Liver (tissue), 9 donors: Measurements from ENCODE around the gene ADGRD1. TPM values are rescaled to one million over a fixed set of nuclear protein-coding genes. Genes with fewer than 3 reads are reported as not detected.

Source experiments
- DNase-seq: peaks from one replicate; pipeline ENCODE4 v3.0.0-alpha.2; 2017; ENCODE audit warnings: low spot score
- H3K27ac ChIP-seq, 2 donors: one replicate each; pipeline ENCODE4 v1.7.0; 2013; ENCODE audit warnings: inconsistent platforms in 2 of 2, low read length in 2 of 2, control low read depth in 1 of 2, low read depth in 1 of 2, mild to moderate bottlenecking in 1 of 2
- H3K27me3 ChIP-seq, 4 donors: one replicate each; pipeline versions ENCODE4 v1.6.1 to v1.7.0; 2013; ENCODE audit warnings: low read length in 3 of 4, inconsistent platforms in 1 of 4, mild to moderate bottlenecking in 1 of 4, moderate library complexity in 1 of 4; ENCODE audit not compliant: control insufficient read depth in 4 of 4, insufficient read depth in 4 of 4
- H3K36me3 ChIP-seq, 4 donors: one replicate each; pipeline versions ENCODE4 v1.6.1 to v1.7.0; 2013; ENCODE audit warnings: low read length in 3 of 4, mild to moderate bottlenecking in 3 of 4, low read depth in 1 of 4, moderate library complexity in 1 of 4; ENCODE audit not compliant: control insufficient read depth in 4 of 4, insufficient read depth in 3 of 4
- H3K4me1 ChIP-seq, 4 donors: one replicate each; pipeline versions ENCODE4 v1.6.1 to v1.7.0; 2013; ENCODE audit warnings: low read length in 3 of 4, mild to moderate bottlenecking in 3 of 4, moderate library complexity in 1 of 4; ENCODE audit not compliant: control insufficient read depth in 4 of 4, insufficient read depth in 4 of 4
- H3K4me3 ChIP-seq, 3 donors: one replicate each; pipeline versions ENCODE4 v1.6.1 to v1.7.0; 2013; ENCODE audit warnings: low read length in 3 of 3, control low read depth in 1 of 3, low read depth in 1 of 3, mild to moderate bottlenecking in 1 of 3
- H3K9ac ChIP-seq, 2 donors: one replicate each; pipeline ENCODE4 v1.7.0; 2013; ENCODE audit warnings: low read length in 2 of 2, mild to moderate bottlenecking in 2 of 2, moderate library complexity in 2 of 2, control low read depth in 1 of 2, low read depth in 1 of 2
- H3K9me3 ChIP-seq, 4 donors: one replicate each; pipeline versions ENCODE4 v1.6.1 to v1.7.0; 2013; ENCODE audit warnings: low read length in 3 of 4; ENCODE audit not compliant: control insufficient read depth in 4 of 4
- FOXA2 ChIP-seq: IDR thresholded peaks from 2 replicates; pipeline ENCODE4 v1.6.1; 2016; ENCODE audit warnings: antibody characterized with exemption
- GABPA ChIP-seq, 2 donors: IDR thresholded peaks in 1 of 2; conservative IDR thresholded peaks in 1 of 2; 2 replicates each; pipeline ENCODE4 v1.6.1; 2016; ENCODE audit warnings: antibody characterized with exemption in 2 of 2, mild to moderate bottlenecking in 1 of 2, moderate library complexity in 1 of 2
- HNF4A ChIP-seq, 2 donors: conservative IDR thresholded peaks; 2 replicates each; pipeline ENCODE4 v1.6.1; 2016; ENCODE audit warnings: antibody characterized with exemption in 2 of 2, mild to moderate bottlenecking in 2 of 2
- HNF4G ChIP-seq: IDR thresholded peaks from 2 replicates; pipeline ENCODE4 v1.6.1; 2016; ENCODE audit warnings: antibody characterized with exemption
- JUND ChIP-seq, 2 donors: IDR thresholded peaks; 2 replicates each; pipeline ENCODE4 v1.6.1; 2016; ENCODE audit warnings: antibody characterized with exemption in 2 of 2
- NR2F2 ChIP-seq: IDR thresholded peaks from 2 replicates; pipeline ENCODE4 v1.6.1; 2016; ENCODE audit warnings: antibody characterized with exemption
- RAD21 ChIP-seq, 2 donors: IDR thresholded peaks; 2 replicates each; pipeline ENCODE4 v1.6.1; 2016; ENCODE audit warnings: antibody characterized with exemption in 2 of 2, mild to moderate bottlenecking in 2 of 2
- RXRA ChIP-seq, 2 donors: IDR thresholded peaks; 2 replicates each; pipeline ENCODE4 v1.6.1; 2017 to 2018; ENCODE audit warnings: antibody characterized with exemption in 2 of 2, mild to moderate bottlenecking in 1 of 2
- SP1 ChIP-seq: IDR thresholded peaks from 2 replicates; pipeline ENCODE4 v1.6.1; 2018; ENCODE audit warnings: antibody characterized with exemption, mild to moderate bottlenecking
- TAF1 ChIP-seq: conservative IDR thresholded peaks from 2 replicates; pipeline ENCODE4 v1.6.1; 2016; ENCODE audit warnings: antibody characterized with exemption, mild to moderate bottlenecking
- YY1 ChIP-seq: IDR thresholded peaks from 2 replicates; pipeline ENCODE4 v1.6.1; 2016; ENCODE audit warnings: antibody characterized with exemption, mild to moderate bottlenecking
- WGBS: extraction: QIAGEN DNeasy Blood & Tissue Kit; methylation state at CpG from one replicate; pipeline ENCODE4 v1.1.7; 2013; 5-methylcytosine and 5-hydroxymethylcytosine counted together
- polyA plus RNA-seq, 2 donors: library from polyadenylated mRNA; stranded (reverse) in 1 of 2; unstranded in 1 of 2; fragments of 200-250 nt in 1 of 2; fragments of >200 nt in 1 of 2; fragmentation: Nextera tagmentation in 1 of 2; extraction: Ambion mirVana in 1 of 2; gene quantifications; one replicate each; pipeline versions ENCODE4 v1.2.1 to v1.2.3, GENCODE V29; 2013 to 2015
- total RNA-seq, 2 donors: library from RNA; depleted of rRNA; stranded (reverse); fragments of >200 nt; gene quantifications; one replicate each; pipeline ENCODE4 v1.2.3, GENCODE V29; 2014
- TF ChIP-seq, protein P1 (sequence below): fragments of 150-350 bp; IDR thresholded peaks from 2 replicates; pipeline ENCODE4 v1.5.1; 2017; ENCODE audit warnings: improper control_type of control experiment, low read depth, low read length; ENCODE audit not compliant: missing input control
- TF ChIP-seq, protein P2 (sequence below): IDR thresholded peaks from 2 replicates; pipeline ENCODE4 v1.6.1; 2016; ENCODE audit warnings: antibody characterized with exemption
- TF ChIP-seq, protein P3 (sequence below): IDR thresholded peaks from 2 replicates; pipeline ENCODE4 v1.6.1; 2016; ENCODE audit warnings: antibody characterized with exemption
- TF ChIP-seq, protein P4 (sequence below): IDR thresholded peaks from 2 replicates; pipeline ENCODE4 v1.6.1; 2016; ENCODE audit warnings: antibody characterized with exemption
- TF ChIP-seq, protein P5 (sequence below): IDR thresholded peaks from 2 replicates; pipeline ENCODE4 v1.6.1; 2016; ENCODE audit warnings: antibody characterized with exemption, mild to moderate bottlenecking
- donor health status: healthy.
- donor health status: healthy.
- donor health status: healthy.
- donor health status: healthy.
- donor health status: healthy.

The ADGRD1 gene
- total and polyA plus RNA-seq, 4 donors, result 2.7 to 7.1 (median 4.6) TPM

DNA sequence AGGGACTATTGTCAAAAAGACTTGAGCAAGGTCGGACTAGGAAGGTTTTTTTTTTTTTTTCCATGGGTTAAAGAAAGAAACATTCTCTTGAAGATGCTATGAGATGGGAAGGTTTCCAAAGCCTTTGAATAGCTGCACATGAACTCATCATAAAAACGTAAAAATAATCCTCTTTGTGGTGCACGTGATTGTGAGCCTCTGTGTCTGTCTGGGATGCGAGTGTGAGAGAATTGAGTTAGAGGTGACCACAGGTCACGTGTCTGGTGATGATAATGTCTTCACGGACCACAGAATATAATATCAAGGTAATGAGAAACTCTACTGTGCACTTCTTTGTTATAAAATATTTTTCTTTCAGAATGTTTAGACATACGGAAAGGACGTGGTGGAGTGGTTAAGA, 24.3 kb upstream of the ADGRD1 start (continued):
- TF ChIP-seq, protein P1, sequence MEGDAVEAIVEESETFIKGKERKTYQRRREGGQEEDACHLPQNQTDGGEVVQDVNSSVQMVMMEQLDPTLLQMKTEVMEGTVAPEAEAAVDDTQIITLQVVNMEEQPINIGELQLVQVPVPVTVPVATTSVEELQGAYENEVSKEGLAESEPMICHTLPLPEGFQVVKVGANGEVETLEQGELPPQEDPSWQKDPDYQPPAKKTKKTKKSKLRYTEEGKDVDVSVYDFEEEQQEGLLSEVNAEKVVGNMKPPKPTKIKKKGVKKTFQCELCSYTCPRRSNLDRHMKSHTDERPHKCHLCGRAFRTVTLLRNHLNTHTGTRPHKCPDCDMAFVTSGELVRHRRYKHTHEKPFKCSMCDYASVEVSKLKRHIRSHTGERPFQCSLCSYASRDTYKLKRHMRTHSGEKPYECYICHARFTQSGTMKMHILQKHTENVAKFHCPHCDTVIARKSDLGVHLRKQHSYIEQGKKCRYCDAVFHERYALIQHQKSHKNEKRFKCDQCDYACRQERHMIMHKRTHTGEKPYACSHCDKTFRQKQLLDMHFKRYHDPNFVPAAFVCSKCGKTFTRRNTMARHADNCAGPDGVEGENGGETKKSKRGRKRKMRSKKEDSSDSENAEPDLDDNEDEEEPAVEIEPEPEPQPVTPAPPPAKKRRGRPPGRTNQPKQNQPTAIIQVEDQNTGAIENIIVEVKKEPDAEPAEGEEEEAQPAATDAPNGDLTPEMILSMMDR, result no peak
- no peak for TF ChIP-seq FOXA2
- no peak for TF ChIP-seq NR2F2
- no peak for TF ChIP-seq RAD21 (IDR thresholded peaks at IDR 0.05)
- no peak for TF ChIP-seq JUND (IDR thresholded peaks at IDR 0.05)
- TF ChIP-seq, protein P2, sequence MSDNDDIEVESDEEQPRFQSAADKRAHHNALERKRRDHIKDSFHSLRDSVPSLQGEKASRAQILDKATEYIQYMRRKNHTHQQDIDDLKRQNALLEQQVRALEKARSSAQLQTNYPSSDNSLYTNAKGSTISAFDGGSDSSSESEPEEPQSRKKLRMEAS, result no peak
- no peak for TF ChIP-seq GABPA (IDR thresholded peaks at IDR 0.05 in 1 of 2, conservative IDR thresholded peaks at IDR 0.05 in 1 of 2)
- no peak for TF ChIP-seq YY1

DNA sequence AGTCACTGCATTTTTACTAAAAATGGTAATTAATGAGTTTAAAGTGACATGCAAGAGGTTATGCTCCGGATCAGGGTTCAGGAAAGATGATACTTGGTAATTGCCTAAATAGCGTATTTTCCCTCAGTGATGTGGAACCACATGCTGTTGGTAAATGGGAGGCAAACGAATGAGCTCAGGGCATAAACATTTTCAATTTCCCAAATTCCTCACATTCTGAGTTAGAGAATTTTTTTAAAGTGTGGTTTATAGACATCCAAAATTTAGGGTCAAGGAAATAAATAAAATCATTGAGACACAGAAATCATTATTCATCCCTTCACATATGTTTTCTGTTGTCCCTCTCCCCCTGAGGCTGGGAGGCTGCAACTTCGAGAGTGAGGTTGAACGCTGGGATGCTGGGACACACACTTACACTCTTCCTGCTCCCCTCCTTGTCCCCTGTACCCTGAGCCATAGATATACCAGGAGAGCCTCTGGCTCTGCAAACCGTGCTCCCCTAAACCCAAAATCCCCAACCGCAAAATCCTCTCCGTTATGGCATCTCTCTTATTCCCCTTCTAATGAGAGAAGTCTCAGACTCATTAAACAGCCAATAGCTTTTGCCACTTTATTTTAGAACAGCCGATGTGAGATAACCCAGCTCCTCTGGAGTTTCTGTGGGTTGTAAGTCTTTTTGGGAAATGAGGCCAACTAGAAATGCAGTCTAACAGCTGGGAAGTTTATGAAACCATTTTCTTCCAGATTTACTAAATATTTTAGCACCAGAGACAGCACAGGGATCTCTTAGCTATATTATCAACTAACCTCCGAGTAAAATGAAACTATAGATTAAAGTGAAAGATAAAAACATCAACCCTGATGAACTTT, 21.4 kb upstream of the ADGRD1 start:
- H3K4me3 ChIP-seq, result no peak overlapping the region
- no peak overlapping the region for H3K27ac ChIP-seq
- DNase-seq, result no peak
- WGBS, result 72% methylated on average over 10 of the region's 10 CpGs
- no peaks in the 10 kb centered on the region for H3K36me3 ChIP-seq
- no peaks in the 10 kb centered on the region for H3K27me3 ChIP-seq
- no peaks in the 10 kb centered on the region for H3K9me3 ChIP-seq
- no peaks in the 10 kb centered on the region for H3K4me1 ChIP-seq
- no peak overlapping the region for H3K9ac ChIP-seq
- TF ChIP-seq, protein P3, sequence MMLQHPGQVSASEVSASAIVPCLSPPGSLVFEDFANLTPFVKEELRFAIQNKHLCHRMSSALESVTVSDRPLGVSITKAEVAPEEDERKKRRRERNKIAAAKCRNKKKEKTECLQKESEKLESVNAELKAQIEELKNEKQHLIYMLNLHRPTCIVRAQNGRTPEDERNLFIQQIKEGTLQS, result no peak
- TF ChIP-seq TAF1, result no peak
- TF ChIP-seq GABPA (IDR thresholded peaks at IDR 0.05 in 1 of 2, conservative IDR thresholded peaks at IDR 0.05 in 1 of 2), result no peak
- TF ChIP-seq SP1, result no peak
- no peak for TF ChIP-seq YY1
- TF ChIP-seq, protein P2, result no peak

DNA sequence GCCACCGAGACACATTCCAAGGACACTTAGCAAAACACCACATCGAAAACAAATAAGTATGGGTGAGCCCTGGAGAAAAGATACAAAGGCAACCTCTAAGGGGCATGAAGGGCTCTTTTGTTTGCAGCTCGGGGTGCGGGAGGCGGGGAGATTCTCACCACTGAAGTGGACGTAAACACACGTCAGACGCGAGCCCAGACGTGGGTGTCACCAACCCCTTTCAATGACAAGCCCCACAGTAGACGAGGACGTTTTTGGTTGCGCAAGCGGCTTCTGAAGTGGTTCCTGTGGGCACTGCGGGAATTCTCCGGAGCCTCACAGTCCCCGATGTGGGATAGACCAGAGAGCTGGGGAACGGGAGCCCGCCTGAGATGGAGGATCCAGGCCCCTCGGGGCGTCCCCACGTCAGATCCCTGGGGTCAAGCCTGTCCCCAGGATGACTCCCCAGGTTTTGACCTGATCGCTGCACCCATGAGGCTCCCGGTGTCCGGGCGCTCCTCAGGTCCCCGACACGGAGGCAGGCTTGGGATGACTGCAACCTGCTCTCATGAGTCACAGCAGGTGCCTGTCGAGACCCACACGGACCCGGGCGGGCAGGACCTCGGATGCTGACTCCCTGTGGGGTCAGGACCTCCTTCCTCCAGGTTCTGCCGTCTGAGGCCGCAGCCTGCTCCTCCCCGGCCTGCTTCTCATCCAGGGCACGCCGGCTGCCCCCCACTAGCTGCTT, 20.3 kb upstream of the ADGRD1 start:
- Histone ChIP-seq H3K9me3 (no peaks in the 10 kb centered on the region), H3K27ac (no peak overlapping the region), H3K36me3 (no peaks in the 10 kb centered on the region), H3K4me3 (no peak overlapping the region), H3K4me1 (no peaks in the 10 kb centered on the region), H3K27me3 (no peaks in the 10 kb centered on the region), H3K9ac (no peak overlapping the region)
- TF ChIP-seq RAD21 (IDR thresholded peaks at IDR 0.05) (no peak), TAF1 (no peak), RXRA (IDR thresholded peaks at IDR 0.05) (no peak), HNF4G (no peak), HNF4A (conservative IDR thresholded peaks at IDR 0.05) (no peak), NR2F2 (no peak), SP1 (no peak), YY1 (no peak)
- TF ChIP-seq, protein P2, result no peak
- TF ChIP-seq, protein P4, sequence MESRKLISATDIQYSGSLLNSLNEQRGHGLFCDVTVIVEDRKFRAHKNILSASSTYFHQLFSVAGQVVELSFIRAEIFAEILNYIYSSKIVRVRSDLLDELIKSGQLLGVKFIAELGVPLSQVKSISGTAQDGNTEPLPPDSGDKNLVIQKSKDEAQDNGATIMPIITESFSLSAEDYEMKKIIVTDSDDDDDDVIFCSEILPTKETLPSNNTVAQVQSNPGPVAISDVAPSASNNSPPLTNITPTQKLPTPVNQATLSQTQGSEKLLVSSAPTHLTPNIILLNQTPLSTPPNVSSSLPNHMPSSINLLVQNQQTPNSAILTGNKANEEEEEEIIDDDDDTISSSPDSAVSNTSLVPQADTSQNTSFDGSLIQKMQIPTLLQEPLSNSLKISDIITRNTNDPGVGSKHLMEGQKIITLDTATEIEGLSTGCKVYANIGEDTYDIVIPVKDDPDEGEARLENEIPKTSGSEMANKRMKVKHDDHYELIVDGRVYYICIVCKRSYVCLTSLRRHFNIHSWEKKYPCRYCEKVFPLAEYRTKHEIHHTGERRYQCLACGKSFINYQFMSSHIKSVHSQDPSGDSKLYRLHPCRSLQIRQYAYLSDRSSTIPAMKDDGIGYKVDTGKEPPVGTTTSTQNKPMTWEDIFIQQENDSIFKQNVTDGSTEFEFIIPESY, result no peak
- TF ChIP-seq, protein P1, result no peak
- TF ChIP-seq, protein P5, sequence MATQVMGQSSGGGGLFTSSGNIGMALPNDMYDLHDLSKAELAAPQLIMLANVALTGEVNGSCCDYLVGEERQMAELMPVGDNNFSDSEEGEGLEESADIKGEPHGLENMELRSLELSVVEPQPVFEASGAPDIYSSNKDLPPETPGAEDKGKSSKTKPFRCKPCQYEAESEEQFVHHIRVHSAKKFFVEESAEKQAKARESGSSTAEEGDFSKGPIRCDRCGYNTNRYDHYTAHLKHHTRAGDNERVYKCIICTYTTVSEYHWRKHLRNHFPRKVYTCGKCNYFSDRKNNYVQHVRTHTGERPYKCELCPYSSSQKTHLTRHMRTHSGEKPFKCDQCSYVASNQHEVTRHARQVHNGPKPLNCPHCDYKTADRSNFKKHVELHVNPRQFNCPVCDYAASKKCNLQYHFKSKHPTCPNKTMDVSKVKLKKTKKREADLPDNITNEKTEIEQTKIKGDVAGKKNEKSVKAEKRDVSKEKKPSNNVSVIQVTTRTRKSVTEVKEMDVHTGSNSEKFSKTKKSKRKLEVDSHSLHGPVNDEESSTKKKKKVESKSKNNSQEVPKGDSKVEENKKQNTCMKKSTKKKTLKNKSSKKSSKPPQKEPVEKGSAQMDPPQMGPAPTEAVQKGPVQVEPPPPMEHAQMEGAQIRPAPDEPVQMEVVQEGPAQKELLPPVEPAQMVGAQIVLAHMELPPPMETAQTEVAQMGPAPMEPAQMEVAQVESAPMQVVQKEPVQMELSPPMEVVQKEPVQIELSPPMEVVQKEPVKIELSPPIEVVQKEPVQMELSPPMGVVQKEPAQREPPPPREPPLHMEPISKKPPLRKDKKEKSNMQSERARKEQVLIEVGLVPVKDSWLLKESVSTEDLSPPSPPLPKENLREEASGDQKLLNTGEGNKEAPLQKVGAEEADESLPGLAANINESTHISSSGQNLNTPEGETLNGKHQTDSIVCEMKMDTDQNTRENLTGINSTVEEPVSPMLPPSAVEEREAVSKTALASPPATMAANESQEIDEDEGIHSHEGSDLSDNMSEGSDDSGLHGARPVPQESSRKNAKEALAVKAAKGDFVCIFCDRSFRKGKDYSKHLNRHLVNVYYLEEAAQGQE, result no peak
- DNase-seq, result no peak
- 81% methylated on average over 38 of the region's 38 CpGs for WGBS
